GM12878 (cell line): ENCODE measurements around the gene EPN3. TPM values are rescaled to one million over a fixed set of nuclear protein-coding genes. Genes with fewer than 3 reads are reported as not detected.

ENCODE experiments used
- ATAC-seq: fragments of 200-7000 bp; cut with Tn5 transposase; 3 replicates; pipeline ENCODE4 v1.9.1; 2020; ENCODE audit warnings: mild to moderate bottlenecking, moderate library complexity
- BruUV-seq: library from RNA; stranded (reverse); fragments of 400-500 nt; replicated peaks from 2 replicates; lab custom pipeline; 2021; lab: Mats Ljungman, UMichigan
- CTCF ChIA-PET: fragments of 300-600 bp; sonication (Branson Sonifier 250); formaldehyde crosslinking; extraction: SDS; loops from one replicate; lab custom pipeline; 2021; ENCODE audit warnings: inconsistent platforms; lab: Yijun Ruan, JAX
- POLR2A ChIA-PET: fragments of 350-600 bp; formaldehyde crosslinking; extraction: SDS; loops from one replicate; lab custom pipeline; 2021; ENCODE audit warnings: inconsistent platforms; lab: Charles Lee
- RAD21 ChIA-PET: fragments of 300-600 bp; sonication (Branson Sonifier 250); formaldehyde crosslinking; loops from one replicate; lab custom pipeline; 2023; ENCODE audit warnings: antibody characterized with exemption; ENCODE audit not compliant: unreplicated experiment; lab: Charles Lee
- SMC1A ChIA-PET: fragments of 300-600 bp; sonication (Branson Sonifier 250); formaldehyde crosslinking; loops from one replicate; lab custom pipeline; 2023; ENCODE audit not compliant: unreplicated experiment, uncharacterized antibody; lab: Charles Lee
- DNase-seq: peaks from one replicate; pipeline ENCODE4 v3.0.0-alpha.2; 2011; ENCODE audit warnings: low read depth, low spot score
- FAIRE-seq: peaks from 3 replicates; lab custom pipeline; 2011; peaks lifted over from hg19 to GRCh38; lab: Jason Lieb, UNC
- H2AFZ ChIP-seq: 2 replicates; pipeline ENCODE4 v1.6.0; 2011; ENCODE audit warnings: low read depth, low read length, control low read depth; ENCODE audit not compliant: control insufficient read depth
- H3K27ac ChIP-seq: 2 replicates; pipeline ENCODE4 v1.5.1; 2011; ENCODE audit warnings: control low read depth; ENCODE audit not compliant: control insufficient read depth, insufficient read depth
- H3K27me3 ChIP-seq, 2 experiments: replicated peaks in 1 of 2; 2 replicates each; pipeline versions ENCODE4 v1.6.0 to v1.6.1; 2011; ENCODE audit warnings: low read length in 1 of 2; ENCODE audit not compliant: control insufficient read depth in 2 of 2, insufficient read depth in 2 of 2
- H3K36me3 ChIP-seq, 2 experiments: 2 replicates each; pipeline ENCODE4 v1.5.1; 2011; ENCODE audit warnings: low read length in 1 of 2; ENCODE audit not compliant: control insufficient read depth in 2 of 2, insufficient read depth in 2 of 2
- H3K4me1 ChIP-seq: 2 replicates; pipeline ENCODE4 v1.6.1; 2011; ENCODE audit warnings: mild to moderate bottlenecking, low read length, moderate library complexity, mixed read lengths; ENCODE audit not compliant: control insufficient read depth, insufficient read depth
- H3K4me2 ChIP-seq: 2 replicates; pipeline ENCODE4 v1.6.0; 2011; ENCODE audit warnings: control low read depth; ENCODE audit not compliant: control insufficient read depth, insufficient read depth
- H3K4me3 ChIP-seq: fragments of 200-600 bp; sonication (generic); 2 replicates; pipeline ENCODE4 v1.5.1; 2016
- H3K79me2 ChIP-seq: 2 replicates; pipeline ENCODE4 v1.6.0; 2011; ENCODE audit warnings: low read length; ENCODE audit not compliant: control insufficient read depth, insufficient read depth
- H3K9ac ChIP-seq: 2 replicates; pipeline ENCODE4 v1.8.0; 2011; ENCODE audit warnings: low read length, control low read depth, mixed read lengths; ENCODE audit not compliant: control insufficient read depth, insufficient read depth
- H3K9me3 ChIP-seq: replicated peaks from 3 replicates; pipeline ENCODE4 v1.5.1; 2011; ENCODE audit warnings: mild to moderate bottlenecking, low read length; ENCODE audit not compliant: control insufficient read depth, insufficient read depth
- H4K20me1 ChIP-seq: 2 replicates; pipeline ENCODE4 v1.6.0; 2011; ENCODE audit not compliant: control insufficient read depth, insufficient read depth
- BHLHE40 ChIP-seq, 2 experiments: fragments of 450-650 bp in 1 of 2; IDR thresholded peaks; 2 replicates each; pipeline ENCODE4 v1.6.1; 2011 to 2017; ENCODE audit warnings: low read depth in 2 of 2, borderline replicate concordance in 1 of 2, improper control_type of control experiment in 1 of 2, low read length in 1 of 2, mild to moderate bottlenecking in 1 of 2
- BRCA1 ChIP-seq: IDR thresholded peaks from 2 replicates; pipeline ENCODE4 v1.6.1; 2011; ENCODE audit warnings: low read depth, low read length, improper control_type of control experiment
- FOXK2 ChIP-seq: fragments of 450-650 bp; IDR thresholded peaks from 2 replicates; pipeline ENCODE4 v1.6.1; 2017; ENCODE audit warnings: mild to moderate bottlenecking, moderate library complexity
- JUND ChIP-seq: IDR thresholded peaks from 2 replicates; pipeline ENCODE4 v1.6.1; 2012; ENCODE audit warnings: low read depth, mild to moderate bottlenecking, low read length, improper control_type of control experiment, moderate library complexity
- MLLT1 ChIP-seq: fragments of 450-650 bp; IDR thresholded peaks from 2 replicates; pipeline ENCODE4 v1.6.1; 2016; ENCODE audit warnings: mild to moderate bottlenecking
- NR2C2 ChIP-seq: IDR thresholded peaks from 2 replicates; pipeline ENCODE4 v1.6.1; 2011; ENCODE audit warnings: borderline replicate concordance, low read depth; ENCODE audit not compliant: control insufficient read depth, insufficient read length
- SIN3A ChIP-seq: IDR thresholded peaks from 2 replicates; pipeline ENCODE4 v1.6.1; 2012; ENCODE audit warnings: low read depth, low read length, improper control_type of control experiment
- SUPT20H ChIP-seq: IDR thresholded peaks from 2 replicates; pipeline ENCODE4 v1.6.1; 2011; ENCODE audit warnings: low read depth, mild to moderate bottlenecking, low read length, moderate library complexity, borderline replicate concordance; ENCODE audit not compliant: control insufficient read depth
- TAF1 ChIP-seq: IDR thresholded peaks from 2 replicates; pipeline ENCODE4 v1.6.1; 2011; ENCODE audit warnings: mild to moderate bottlenecking, low read depth, low read length, borderline replicate concordance
- TARDBP ChIP-seq: IDR thresholded peaks from 2 replicates; pipeline ENCODE4 v1.6.1; 2016; ENCODE audit warnings: borderline replicate concordance
- ZNF217 ChIP-seq: fragments of 450-650 bp; IDR thresholded peaks from 2 replicates; pipeline ENCODE4 v1.6.1; 2017; ENCODE audit warnings: antibody characterized with exemption, mild to moderate bottlenecking
- WGBS: methylation state at CpG from one replicate; pipeline ENCODE4 v1.1.6; 2016; ENCODE audit warnings: low lambda C conversion rate; ENCODE audit not compliant: insufficient replicate concordance, insufficient coverage; ENCODE audit errors: missing lambda C conversion rate; 5-methylcytosine and 5-hydroxymethylcytosine counted together
- in situ Hi-C: fragments of 300-500 bp; cut with MboI; formaldehyde crosslinking; loops from 9 replicates; pipeline ENCODE4 v1.14.3; 2018; ENCODE audit warnings: mixed read lengths
- intact Hi-C: fragments of 100-400 bp; cut with micrococcal nuclease; formaldehyde crosslinking; loops from one replicate; pipeline ENCODE4 v1.14.2; 2022; ENCODE audit not compliant: unreplicated experiment
- polyA plus RNA-seq, 11 experiments: library from polyadenylated mRNA; depleted of rRNA in 4 of 11; unstranded in 6 of 11; stranded (reverse) in 5 of 11; fragments of >200 nt; fragmentation: Nextera tagmentation in 4 of 11; fragmentation: Illumina TruSeq in 1 of 11; extraction: Ambion mirVana in 4 of 11; extraction: Trizol in 1 of 11; gene quantifications; 1 replicate in 1 of 11; 2 replicates in 10 of 11; pipeline versions ENCODE4 v1.2.1 to v1.2.3, GENCODE V29; 2011 to 2016; ENCODE audit warnings: inconsistent platforms in 2 of 11, missing spikeins in 2 of 11, low read depth in 1 of 11
- total RNA-seq, 4 experiments: library from RNA; depleted of rRNA in 3 of 4; stranded (reverse); fragments of >200 nt in 3 of 4; fragmentation: Illumina TruSeq in 1 of 4; extraction: Trizol in 1 of 4; gene quantifications; 2 replicates each; pipeline versions ENCODE4 v1.2.1 to v1.2.3, GENCODE V29; 2013 to 2021
- TF ChIP-seq, protein P1 (sequence below): fragments of 450-650 bp; conservative IDR thresholded peaks from 2 replicates; pipeline ENCODE4 v1.6.1; 2017; ENCODE audit warnings: mild to moderate bottlenecking, moderate library complexity
- TF ChIP-seq, protein P2 (sequence below): fragments of 450-650 bp; IDR thresholded peaks from 2 replicates; pipeline ENCODE4 v1.6.1; 2016; ENCODE audit warnings: mild to moderate bottlenecking, moderate library complexity, borderline replicate concordance
- TF ChIP-seq, protein P3 (sequence below): IDR thresholded peaks from 2 replicates; pipeline ENCODE4 v1.6.1; 2011; ENCODE audit warnings: low read depth, low read length, improper control_type of control experiment, borderline replicate concordance

Gene EPN3
- total and polyA plus RNA-seq, 10 of the 15 experiments (the other 5 are each of a cell fraction or from before 2014, with no cell fraction given), result 0.04 to 0.07 TPM; not detected in 8

DNA sequence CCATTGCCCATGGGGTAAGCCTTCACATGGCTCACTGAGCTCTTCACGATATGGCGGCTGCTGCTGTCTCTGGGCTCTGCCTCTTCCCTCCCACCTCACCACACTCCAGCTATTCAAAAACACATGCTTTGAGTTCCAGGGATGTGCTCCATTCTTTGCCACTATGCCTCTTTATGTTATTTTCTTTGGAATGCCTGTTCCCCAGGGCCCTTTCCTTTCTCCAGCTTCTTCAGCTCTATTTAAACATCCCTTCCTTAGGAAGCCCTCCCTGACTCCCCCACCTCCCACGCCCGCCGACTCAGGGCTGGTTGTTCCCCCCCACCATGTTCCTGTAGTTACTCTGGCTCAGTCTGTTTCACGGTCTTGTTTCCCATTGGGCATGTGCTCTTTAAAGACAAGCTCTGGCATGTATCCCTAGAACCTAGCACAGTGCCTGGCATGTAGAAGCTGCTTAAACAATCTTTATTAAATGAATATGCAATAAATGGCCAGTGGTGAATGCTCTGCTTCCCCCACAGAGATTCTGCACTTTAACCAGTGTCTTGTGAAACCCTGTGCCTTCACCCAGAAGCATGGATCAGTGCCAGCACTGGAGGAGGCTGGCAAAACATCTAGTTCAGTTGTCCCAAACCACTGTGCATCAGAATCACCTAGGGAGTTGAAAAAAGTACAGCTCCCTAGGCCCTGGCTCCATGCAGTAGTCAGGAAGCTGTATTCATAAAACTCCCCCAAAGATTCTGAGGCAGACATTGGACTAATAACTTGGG, 17.4 kb upstream of the EPN3 start:
- in situ Hi-C loops, result no loop called here
- no peaks in the 10 kb centered on the region for H3K9me3 ChIP-seq
- no peaks in the 10 kb centered on the region for H3K36me3 ChIP-seq
- ChIA-PET RAD21 (interaction anchor here (0.8 to 1.5 kb wide), 2 partner anchors 16 to 27 kb away, joined by 3 read pairs; no protein-coding TSS in a partner anchor), POLR2A (no interaction called here), SMC1A (interaction anchor here (1.1 to 1.3 kb wide), 2 partner anchors 9 to 31 kb away, joined by 3 to 5 read pairs; partner anchors contain the start of gene SPATA20), CTCF (interaction anchor here (0.6 kb wide), 1 partner anchor 313 kb away, joined by 3 read pairs; no protein-coding TSS in a partner anchor)
- H2AFZ ChIP-seq, result no peak overlapping the region
- no peak overlapping the region for H3K27ac ChIP-seq
- no peaks in the 10 kb centered on the region for H3K27me3 ChIP-seq
- DNase-seq (no peak), FAIRE-seq (no peak), ATAC-seq (no peak)
- H3K79me2 ChIP-seq, result no peaks in the 10 kb centered on the region
- H3K4me3 ChIP-seq, result no peak overlapping the region
- intact Hi-C loops, result no loop called here
- no peaks in the 10 kb centered on the region for H4K20me1 ChIP-seq
- no peak overlapping the region for H3K4me2 ChIP-seq
- no peak overlapping the region for H3K9ac ChIP-seq
- no TSS peak for BruUV-seq
- 90% methylated on average over 6 of the region's 6 CpGs for WGBS
- peaks cover 10% of the 10 kb centered on the region for H3K4me1 ChIP-seq
- no peak for TF ChIP-seq FOXK2
- TF ChIP-seq, protein P1, sequence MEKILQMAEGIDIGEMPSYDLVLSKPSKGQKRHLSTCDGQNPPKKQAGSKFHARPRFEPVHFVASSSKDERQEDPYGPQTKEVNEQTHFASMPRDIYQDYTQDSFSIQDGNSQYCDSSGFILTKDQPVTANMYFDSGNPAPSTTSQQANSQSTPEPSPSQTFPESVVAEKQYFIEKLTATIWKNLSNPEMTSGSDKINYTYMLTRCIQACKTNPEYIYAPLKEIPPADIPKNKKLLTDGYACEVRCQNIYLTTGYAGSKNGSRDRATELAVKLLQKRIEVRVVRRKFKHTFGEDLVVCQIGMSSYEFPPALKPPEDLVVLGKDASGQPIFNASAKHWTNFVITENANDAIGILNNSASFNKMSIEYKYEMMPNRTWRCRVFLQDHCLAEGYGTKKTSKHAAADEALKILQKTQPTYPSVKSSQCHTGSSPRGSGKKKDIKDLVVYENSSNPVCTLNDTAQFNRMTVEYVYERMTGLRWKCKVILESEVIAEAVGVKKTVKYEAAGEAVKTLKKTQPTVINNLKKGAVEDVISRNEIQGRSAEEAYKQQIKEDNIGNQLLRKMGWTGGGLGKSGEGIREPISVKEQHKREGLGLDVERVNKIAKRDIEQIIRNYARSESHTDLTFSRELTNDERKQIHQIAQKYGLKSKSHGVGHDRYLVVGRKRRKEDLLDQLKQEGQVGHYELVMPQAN, result no peak
- TF ChIP-seq TAF1, result no peak
- no peak for TF ChIP-seq SIN3A
- no peak for TF ChIP-seq BRCA1
- TF ChIP-seq, protein P2, sequence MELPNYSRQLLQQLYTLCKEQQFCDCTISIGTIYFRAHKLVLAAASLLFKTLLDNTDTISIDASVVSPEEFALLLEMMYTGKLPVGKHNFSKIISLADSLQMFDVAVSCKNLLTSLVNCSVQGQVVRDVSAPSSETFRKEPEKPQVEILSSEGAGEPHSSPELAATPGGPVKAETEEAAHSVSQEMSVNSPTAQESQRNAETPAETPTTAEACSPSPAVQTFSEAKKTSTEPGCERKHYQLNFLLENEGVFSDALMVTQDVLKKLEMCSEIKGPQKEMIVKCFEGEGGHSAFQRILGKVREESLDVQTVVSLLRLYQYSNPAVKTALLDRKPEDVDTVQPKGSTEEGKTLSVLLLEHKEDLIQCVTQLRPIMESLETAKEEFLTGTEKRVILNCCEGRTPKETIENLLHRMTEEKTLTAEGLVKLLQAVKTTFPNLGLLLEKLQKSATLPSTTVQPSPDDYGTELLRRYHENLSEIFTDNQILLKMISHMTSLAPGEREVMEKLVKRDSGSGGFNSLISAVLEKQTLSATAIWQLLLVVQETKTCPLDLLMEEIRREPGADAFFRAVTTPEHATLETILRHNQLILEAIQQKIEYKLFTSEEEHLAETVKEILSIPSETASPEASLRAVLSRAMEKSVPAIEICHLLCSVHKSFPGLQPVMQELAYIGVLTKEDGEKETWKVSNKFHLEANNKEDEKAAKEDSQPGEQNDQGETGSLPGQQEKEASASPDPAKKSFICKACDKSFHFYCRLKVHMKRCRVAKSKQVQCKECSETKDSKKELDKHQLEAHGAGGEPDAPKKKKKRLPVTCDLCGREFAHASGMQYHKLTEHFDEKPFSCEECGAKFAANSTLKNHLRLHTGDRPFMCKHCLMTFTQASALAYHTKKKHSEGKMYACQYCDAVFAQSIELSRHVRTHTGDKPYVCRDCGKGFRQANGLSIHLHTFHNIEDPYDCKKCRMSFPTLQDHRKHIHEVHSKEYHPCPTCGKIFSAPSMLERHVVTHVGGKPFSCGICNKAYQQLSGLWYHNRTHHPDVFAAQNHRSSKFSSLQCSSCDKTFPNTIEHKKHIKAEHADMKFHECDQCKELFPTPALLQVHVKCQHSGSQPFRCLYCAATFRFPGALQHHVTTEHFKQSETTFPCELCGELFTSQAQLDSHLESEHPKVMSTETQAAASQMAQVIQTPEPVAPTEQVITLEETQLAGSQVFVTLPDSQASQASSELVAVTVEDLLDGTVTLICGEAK, result no peak
- no peak for TF ChIP-seq TARDBP
- TF ChIP-seq, protein P3, sequence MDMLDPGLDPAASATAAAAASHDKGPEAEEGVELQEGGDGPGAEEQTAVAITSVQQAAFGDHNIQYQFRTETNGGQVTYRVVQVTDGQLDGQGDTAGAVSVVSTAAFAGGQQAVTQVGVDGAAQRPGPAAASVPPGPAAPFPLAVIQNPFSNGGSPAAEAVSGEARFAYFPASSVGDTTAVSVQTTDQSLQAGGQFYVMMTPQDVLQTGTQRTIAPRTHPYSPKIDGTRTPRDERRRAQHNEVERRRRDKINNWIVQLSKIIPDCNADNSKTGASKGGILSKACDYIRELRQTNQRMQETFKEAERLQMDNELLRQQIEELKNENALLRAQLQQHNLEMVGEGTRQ, result no peak
- TF ChIP-seq MLLT1, result no peak
- no peak for TF ChIP-seq BHLHE40 (IDR thresholded peaks at IDR 0.05; ENCODE audit: borderline replicate concordance in 1 of 2, low read depth in 2 of 2, low read length in 1 of 2)
- no peak for TF ChIP-seq ZNF217
- TF ChIP-seq NR2C2, result no peak
- no peak for TF ChIP-seq SUPT20H
- no peak for TF ChIP-seq JUND
